Ishikawa (cell line): ENCODE results near the gene HERC2.

Source experiments
- CEBPB ChIP-seq: IDR thresholded peaks from 2 replicates; pipeline ENCODE4 v1.6.1; 2012
- CREB1 ChIP-seq: IDR thresholded peaks from 2 replicates; pipeline ENCODE4 v1.6.1; 2012; ENCODE audit warnings: low read depth
- EGR1 ChIP-seq: IDR thresholded peaks from 2 replicates; pipeline ENCODE4 v1.6.1; 2012
- EP300 ChIP-seq: IDR thresholded peaks from 2 replicates; pipeline ENCODE4 v1.6.1; 2012; ENCODE audit warnings: borderline replicate concordance
- FOXM1 ChIP-seq: IDR thresholded peaks from 2 replicates; pipeline ENCODE4 v1.6.1; 2012; ENCODE audit warnings: low read depth, borderline replicate concordance
- NFIC ChIP-seq: IDR thresholded peaks from 2 replicates; pipeline ENCODE4 v1.6.1; 2012
- RAD21 ChIP-seq: IDR thresholded peaks from 2 replicates; pipeline ENCODE4 v1.6.1; 2012; ENCODE audit warnings: low read depth
- REST ChIP-seq: IDR thresholded peaks from 2 replicates; pipeline ENCODE4 v1.6.1; 2012; ENCODE audit warnings: low read depth, mild to moderate bottlenecking
- TAF1 ChIP-seq: IDR thresholded peaks from 2 replicates; pipeline ENCODE4 v1.6.1; 2012; ENCODE audit warnings: low read depth, mild to moderate bottlenecking
- TCF12 ChIP-seq: IDR thresholded peaks from 2 replicates; pipeline ENCODE4 v1.6.1; 2012; ENCODE audit warnings: low read depth
- TEAD4 ChIP-seq: IDR thresholded peaks from 2 replicates; pipeline ENCODE4 v1.6.1; 2012
- YY1 ChIP-seq: IDR thresholded peaks from 2 replicates; pipeline ENCODE4 v1.6.1; 2012; ENCODE audit warnings: low read depth
- ZBTB7A ChIP-seq: IDR thresholded peaks from 2 replicates; pipeline ENCODE4 v1.6.1; 2012; ENCODE audit warnings: low read depth
- TF ChIP-seq, protein P1 (sequence below): IDR thresholded peaks from 2 replicates; pipeline ENCODE4 v1.6.1; 2012
- TF ChIP-seq, protein P2 (sequence below): IDR thresholded peaks from 2 replicates; pipeline ENCODE4 v1.6.1; 2012

HERC2 gene

DNA sequence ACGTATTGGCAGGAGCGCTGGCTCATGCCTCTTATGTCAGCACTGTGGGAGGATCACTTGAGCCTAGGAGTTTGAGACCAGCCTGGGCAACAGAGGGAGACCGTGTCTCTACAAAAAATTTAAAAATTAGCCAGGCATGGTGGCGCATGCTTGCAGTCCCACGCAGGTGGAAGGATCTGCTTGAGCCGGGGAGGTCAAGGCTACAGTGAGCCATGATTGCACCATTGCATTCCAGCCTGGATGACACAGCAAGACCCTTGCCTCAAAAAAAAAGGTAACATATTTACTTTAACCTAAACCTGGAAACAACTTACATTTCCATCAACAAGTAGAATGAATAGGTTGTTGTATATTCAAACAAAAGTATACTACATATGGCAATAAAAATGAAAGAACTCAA, 78.1 kb downstream of the HERC2 start:
- TF ChIP-seq REST (no peak), TAF1 (no peak), FOXM1 (no peak), CREB1 (no peak), TCF12 (no peak), ZBTB7A (no peak), EP300 (no peak), TEAD4 (no peak), NFIC (no peak), EGR1 (no peak), YY1 (no peak), RAD21 (no peak), CEBPB (no peak)
- TF ChIP-seq, protein P1, sequence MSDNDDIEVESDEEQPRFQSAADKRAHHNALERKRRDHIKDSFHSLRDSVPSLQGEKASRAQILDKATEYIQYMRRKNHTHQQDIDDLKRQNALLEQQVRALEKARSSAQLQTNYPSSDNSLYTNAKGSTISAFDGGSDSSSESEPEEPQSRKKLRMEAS, result no peak
- TF ChIP-seq, protein P2, sequence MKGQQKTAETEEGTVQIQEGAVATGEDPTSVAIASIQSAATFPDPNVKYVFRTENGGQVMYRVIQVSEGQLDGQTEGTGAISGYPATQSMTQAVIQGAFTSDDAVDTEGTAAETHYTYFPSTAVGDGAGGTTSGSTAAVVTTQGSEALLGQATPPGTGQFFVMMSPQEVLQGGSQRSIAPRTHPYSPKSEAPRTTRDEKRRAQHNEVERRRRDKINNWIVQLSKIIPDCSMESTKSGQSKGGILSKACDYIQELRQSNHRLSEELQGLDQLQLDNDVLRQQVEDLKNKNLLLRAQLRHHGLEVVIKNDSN, result no peak

DNA sequence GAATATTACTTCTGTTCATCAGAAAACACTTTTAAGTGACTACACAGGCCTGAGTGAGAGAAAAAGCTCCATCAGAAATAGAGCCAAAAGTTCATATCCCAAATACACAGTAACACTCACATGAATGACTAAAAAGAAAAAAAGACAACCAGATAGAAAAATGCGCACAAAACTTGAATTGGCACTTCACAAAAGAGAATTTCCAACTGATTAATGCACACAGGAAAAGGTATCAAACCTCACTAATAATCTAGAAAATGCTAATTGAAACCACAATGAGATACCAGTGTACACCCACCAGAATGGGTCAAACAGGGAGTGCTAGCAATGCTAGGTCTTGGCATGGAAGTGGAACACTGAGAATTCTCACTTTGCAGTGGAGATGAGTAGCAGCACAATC, 78.6 kb downstream of the HERC2 start:
- TF ChIP-seq, protein P1, result no peak
- TF ChIP-seq YY1, result no peak
- no peak for TF ChIP-seq REST
- no peak for TF ChIP-seq CEBPB
- TF ChIP-seq, protein P2, result no peak
- no peak for TF ChIP-seq NFIC
- no peak for TF ChIP-seq TAF1
- no peak for TF ChIP-seq RAD21
- TF ChIP-seq EP300, result no peak
- TF ChIP-seq CREB1, result no peak
- TF ChIP-seq ZBTB7A, result no peak
- no peak for TF ChIP-seq TEAD4
- TF ChIP-seq TCF12, result no peak
- TF ChIP-seq EGR1, result no peak
- TF ChIP-seq FOXM1, result no peak

DNA sequence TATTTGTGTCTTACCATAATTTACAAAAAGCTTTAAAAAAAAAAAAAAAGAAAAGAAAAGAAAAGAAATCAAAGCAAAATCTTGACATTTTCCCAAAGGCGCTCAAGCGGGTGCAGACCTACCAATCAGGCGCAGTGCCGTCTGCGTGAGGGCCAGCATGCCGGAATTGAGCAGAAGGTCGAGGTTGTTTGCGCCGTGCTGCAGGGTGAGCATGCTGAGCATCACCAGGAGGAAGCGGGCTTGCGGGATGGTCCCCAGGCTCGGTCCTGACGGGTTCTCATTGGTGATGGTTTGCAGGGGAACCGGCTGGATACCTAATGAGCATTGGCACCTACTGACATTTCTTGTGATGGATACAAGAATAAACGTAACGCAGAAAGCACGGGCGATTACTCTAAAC, 93.9 kb downstream of the HERC2 start:
- TF ChIP-seq NFIC, result no peak
- no peak for TF ChIP-seq YY1
- TF ChIP-seq ZBTB7A, result no peak
- TF ChIP-seq CEBPB, result no peak
- TF ChIP-seq, protein P2, result no peak
- no peak for TF ChIP-seq TAF1
- no peak for TF ChIP-seq RAD21
- TF ChIP-seq FOXM1, result no peak
- TF ChIP-seq CREB1, result no peak
- no peak for TF ChIP-seq TCF12

- TF ChIP-seq TEAD4 (peak; percentile 75), NFIC (0 out of 2 replicates have a peak, but pooled peaks have one; percentile 30)
Measured at GRCh38 chr15:28227303-28227702, 94.7 kb downstream of the HERC2 start.

DNA sequence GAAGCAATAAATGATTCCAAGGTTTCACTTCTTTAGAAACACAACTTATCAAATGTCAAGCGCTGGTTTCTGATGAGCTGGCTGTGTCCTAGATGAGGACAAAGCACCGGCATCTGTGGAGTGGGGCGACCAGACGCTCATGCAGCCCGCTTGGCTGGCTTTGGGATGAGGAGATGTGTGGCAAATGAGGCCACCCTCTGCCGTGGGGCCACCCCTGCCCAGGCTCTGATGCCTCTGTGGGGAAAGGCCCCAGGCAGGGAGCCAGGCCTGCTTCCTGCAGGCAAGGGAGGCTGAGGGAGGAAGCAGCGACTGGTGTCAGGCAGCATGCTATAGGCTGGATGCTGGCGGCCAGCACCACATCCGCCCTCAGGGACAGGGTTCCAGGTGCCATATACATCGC, 102.9 kb downstream of the HERC2 start:
- no peak for TF ChIP-seq TEAD4

DNA sequence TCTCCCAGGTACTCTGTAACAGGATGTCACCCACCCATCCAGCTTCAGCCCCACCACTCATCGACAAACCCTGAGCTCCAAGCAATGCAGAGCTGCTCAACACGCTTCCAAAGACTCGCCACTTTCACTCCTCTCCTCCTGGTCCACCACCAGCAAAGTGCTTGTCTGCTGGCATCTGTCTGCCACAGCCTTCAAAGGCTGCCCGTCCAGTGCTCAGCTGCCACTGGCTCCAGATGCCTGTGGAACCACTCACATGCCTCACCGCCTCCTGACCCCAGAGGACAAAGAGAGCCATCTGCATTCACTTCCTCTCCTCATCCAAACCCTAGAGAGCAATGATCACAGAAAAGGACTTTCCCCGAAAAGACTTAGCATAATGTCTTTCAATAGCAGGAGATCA, 113.4 kb downstream of the HERC2 start:
- TF ChIP-seq ZBTB7A (no peak), CEBPB (no peak), CREB1 (no peak), RAD21 (no peak), FOXM1 (no peak), TEAD4 (no peak), REST (no peak), EGR1 (no peak), TAF1 (no peak), NFIC (no peak), YY1 (no peak), TCF12 (no peak), EP300 (no peak)
- TF ChIP-seq, protein P2, result no peak
- TF ChIP-seq, protein P1, result no peak
